Breast epithelium (tissue), 3 donors: ENCODE results near the gene PCGF2.

Experiments used
- CTCF ChIP-seq, 3 donors: fragments of 450-650 bp; IDR thresholded peaks; one replicate each; pipeline ENCODE4 v1.5.1; 2016 to 2017; ENCODE audit warnings: antibody characterized with exemption in 3 of 3, mild to moderate bottlenecking in 3 of 3, moderate library complexity in 3 of 3
- POLR2A ChIP-seq: fragments of 450-650 bp; IDR thresholded peaks from one replicate; pipeline ENCODE4 v1.6.1; 2016; ENCODE audit warnings: antibody characterized with exemption, mild to moderate bottlenecking, moderate library complexity
- POLR2AphosphoS5 ChIP-seq, 3 donors: sonication (generic); formaldehyde crosslinking; IDR thresholded peaks; one replicate each; pipeline ENCODE4 v1.6.1; 2017; ENCODE audit warnings: antibody characterized with exemption in 3 of 3

DNA sequence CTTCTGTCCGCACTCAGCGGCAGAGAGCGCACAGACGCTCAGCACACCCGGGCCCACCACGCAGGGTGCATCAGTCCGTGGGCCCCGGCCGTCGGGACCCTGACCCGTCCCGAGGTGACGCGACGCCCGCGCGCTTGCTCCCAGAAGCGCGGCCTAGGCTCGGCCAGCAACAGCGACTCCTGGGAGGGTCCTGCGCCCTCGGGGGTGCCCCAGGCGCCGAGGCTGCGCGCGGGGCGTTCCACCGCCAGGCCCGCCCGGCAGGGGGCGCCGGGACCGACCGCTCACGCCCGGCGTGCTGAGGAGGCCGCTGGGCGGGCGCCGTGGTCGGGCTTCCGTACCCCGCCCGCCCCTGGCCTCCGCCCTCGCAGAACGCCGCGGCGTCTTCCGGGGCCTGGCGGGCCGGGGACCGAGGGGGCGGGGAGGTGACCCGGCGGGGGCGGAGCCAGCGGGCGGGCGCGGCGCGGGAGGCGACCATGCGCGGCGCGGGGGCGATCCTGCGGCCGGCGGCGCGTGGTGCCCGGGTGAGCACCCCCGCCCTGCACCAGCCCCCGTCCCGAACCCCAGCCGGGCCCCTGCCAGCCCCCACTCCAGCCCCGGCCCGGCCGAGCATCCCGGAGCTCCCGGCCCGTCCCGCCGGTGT is 18.1 kb downstream of the PCGF2 start, which contains the start of gene CISD3:
- peak in 2 of 3 donors; percentile 29 to 97 for TF ChIP-seq CTCF (IDR thresholded peaks at IDR 0.05)
- TF ChIP-seq POLR2A = no peak
- peak in 2 of 3 donors; percentile 20 to 38 for TF ChIP-seq POLR2AphosphoS5 (IDR thresholded peaks at IDR 0.05)
